ENCODE data around the gene DCDC2C. TPM values are rescaled to one million over a fixed set of nuclear protein-coding genes. Genes with fewer than 3 reads are reported as not detected.
A peak's percentile ranks its signal among the peaks of the same experiment; 100 is the strongest.
"Not testable (repeated sequence)": the region's sequence is repeated elsewhere in the genome, so short reads cannot be mapped to it uniquely, and the experiment has no call there.

DCDC2C gene
- total and polyA plus RNA-seq, 2 of the 4 experiments (the other 2 are of a cell fraction), result not detected

DNA sequence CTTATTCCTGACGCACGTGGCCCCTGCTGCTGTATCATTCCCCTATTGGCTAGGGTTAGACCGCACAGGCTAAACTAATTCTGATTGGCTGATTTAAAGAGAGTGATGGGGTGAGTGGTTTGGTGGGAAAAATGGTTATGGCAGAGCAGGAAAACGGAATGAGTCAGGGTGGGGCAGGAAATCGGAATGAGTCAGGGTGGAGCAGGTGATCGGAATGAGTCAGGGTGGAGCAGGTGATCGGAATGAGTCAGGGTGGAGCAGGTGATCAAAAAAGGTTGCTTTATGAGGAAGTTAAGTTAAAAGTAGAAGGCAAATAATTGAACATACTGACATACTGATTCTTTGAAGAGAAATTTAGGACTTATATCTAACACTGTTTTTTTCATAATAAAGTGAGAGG, 42.7 kb upstream of the DCDC2C start:
- H3K27me3 ChIP-seq (ENCODE audit: control insufficient read depth, insufficient read depth, low read length); H3K36me3 ChIP-seq (ENCODE audit: control insufficient read depth, insufficient read depth, low read length); H3K14ac ChIP-seq (replicated peaks; ENCODE audit: low read depth, low read length); dilution Hi-C loops (cut with HindIII; ENCODE audit: low sequenced_read_pairs, unreplicated experiment); H4K8ac ChIP-seq (ENCODE audit: low read depth in 2 of 2, low read length in 2 of 2); H3K9ac ChIP-seq (ENCODE audit: low read depth, low read length); H2BK5ac ChIP-seq (ENCODE audit: low read depth, low read length, poor library complexity, severe bottlenecking); H2BK15ac ChIP-seq (ENCODE audit: low read depth, low read length); H4K20me1 ChIP-seq (ENCODE audit: insufficient read depth, low read length); intact Hi-C loops (cut with micrococcal nuclease); H4K91ac ChIP-seq (ENCODE audit: insufficient read depth, low read depth, low read length); H2AK9ac ChIP-seq (replicated peaks; ENCODE audit: low read depth, low read length, poor library complexity); H3K4ac ChIP-seq (ENCODE audit: low read depth, low read length); POLR2A ChIA-PET (ENCODE audit: unreplicated experiment); H3K27ac ChIP-seq (ENCODE audit: insufficient read depth, low read length); H4K5ac ChIP-seq (ENCODE audit: low read depth, low read length); H3K18ac ChIP-seq (ENCODE audit: low read depth, low read length); H3K4me3 ChIP-seq (ENCODE audit: insufficient read depth, low read depth, low read length); H2BK20ac ChIP-seq (ENCODE audit: low read depth, low read length); H3K9me3 ChIP-seq (ENCODE audit: control insufficient read depth, insufficient read depth, low read length); H2BK120ac ChIP-seq (ENCODE audit: low read depth, low read length); H2AFZ ChIP-seq (replicated peaks; ENCODE audit: low read length, poor library complexity); H3K23ac ChIP-seq (ENCODE audit: low read depth, low read length); H3K9me1 ChIP-seq (ENCODE audit: insufficient read depth, low read length); H2AK5ac ChIP-seq (ENCODE audit: low read depth, low read length); BruUV-seq (replicated peaks); H3K79me1 ChIP-seq (ENCODE audit: low read depth in 1 of 2, low read length in 2 of 2); CTCF ChIA-PET; ATAC-seq (ENCODE audit: low read depth); H3K4me2 ChIP-seq (ENCODE audit: low read depth, low read length); H3K56ac ChIP-seq (ENCODE audit: extremely low read depth, insufficient read depth, low read length): not testable (repeated sequence)
- DNase-seq, result peak; percentile 18
- WGBS, 2 experiments (ENCODE audit: extremely low coverage in 2 of 2, insufficient read length in 1 of 2), result 82% methylated on average over 3 of the region's 7 CpGs; no CpG with 5 or more reads in 1 of the 2 experiments
- H3K4me1 ChIP-seq (ENCODE audit: control insufficient read depth, insufficient read depth, low read length), result peaks cover 10% of the 10 kb centered on the region; the same call in 1 of the 2 replicates
- in situ Hi-C loops (cut with MboI; ENCODE audit: low sequenced_read_pairs), result loop anchor here (25.0 kb wide), 1 partner anchor 1798 kb away; no protein-coding TSS in a partner anchor
